PC-9 (cell line): ENCODE data around the gene NIPA2. TPM values are rescaled to one million over a fixed set of nuclear protein-coding genes. Genes with fewer than 3 reads are reported as not detected.

Experiments
- BruUV-seq: library from RNA; stranded (reverse); fragments of 400-500 nt; replicated peaks from 2 replicates; lab custom pipeline; 2021; lab: Mats Ljungman, UMichigan
- CTCF ChIA-PET: fragments of 300-600 bp; sonication (Branson Sonifier 250); formaldehyde crosslinking; loops from one replicate; lab custom pipeline; 2022; ENCODE audit warnings: antibody characterized with exemption; lab: Charles Lee
- POLR2A ChIA-PET: fragments of 300-600 bp; sonication (Branson Sonifier 250); formaldehyde crosslinking; loops from one replicate; lab custom pipeline; 2022; ENCODE audit warnings: antibody characterized with exemption; ENCODE audit not compliant: unreplicated experiment; lab: Charles Lee
- DNase-seq, 2 experiments: peaks; one replicate each; pipeline versions ENCODE4 v3.0.0 to v3.0.0-alpha.2; 2015 to 2022; ENCODE audit warnings: mixed read lengths in 1 of 2
- H2AFZ ChIP-seq: fragments of 200-600 bp; sonication (generic); 2 replicates; pipeline ENCODE4 v1.8.1; 2017; ENCODE audit warnings: antibody characterized with exemption
- H3F3A ChIP-seq: fragments of 200-600 bp; sonication (generic); 2 replicates; pipeline ENCODE4 v1.8.1; 2017; ENCODE audit warnings: antibody characterized with exemption, mild to moderate bottlenecking, low read depth; ENCODE audit not compliant: insufficient read depth
- H3K27ac ChIP-seq: fragments of 200-600 bp; sonication (generic); 2 replicates; pipeline ENCODE4 v1.6.1; 2016; ENCODE audit warnings: mixed run types
- H3K27me3 ChIP-seq: fragments of 200-600 bp; sonication (generic); 2 replicates; pipeline ENCODE4 v1.6.1; 2016; ENCODE audit warnings: low read depth, mixed run types; ENCODE audit not compliant: insufficient read depth
- H3K36me3 ChIP-seq: fragments of 200-600 bp; sonication (generic); 2 replicates; pipeline ENCODE4 v1.6.1; 2016; ENCODE audit warnings: low read depth, mixed run types
- H3K4me1 ChIP-seq: fragments of 200-600 bp; sonication (generic); replicated peaks from 2 replicates; pipeline ENCODE4 v1.6.1; 2016; ENCODE audit warnings: mixed run types; ENCODE audit not compliant: insufficient read depth
- H3K4me2 ChIP-seq: fragments of 200-600 bp; sonication (generic); 2 replicates; pipeline ENCODE4 v1.6.1; 2017; ENCODE audit warnings: mixed run types
- H3K4me3 ChIP-seq: fragments of 200-600 bp; sonication (generic); 2 replicates; pipeline ENCODE4 v1.6.1; 2016; ENCODE audit warnings: mixed run types
- H3K79me2 ChIP-seq: fragments of 200-600 bp; sonication (generic); 2 replicates; pipeline ENCODE4 v1.6.1; 2017; ENCODE audit warnings: low read depth, mixed run types
- H3K9me2 ChIP-seq: fragments of 200-600 bp; sonication (generic); 2 replicates; pipeline ENCODE4 v1.8.1; 2017; ENCODE audit warnings: mild to moderate bottlenecking; ENCODE audit not compliant: insufficient read depth
- H3K9me3 ChIP-seq: fragments of 200-600 bp; sonication (generic); 2 replicates; pipeline ENCODE4 v1.8.1; 2016; ENCODE audit warnings: low read depth; ENCODE audit not compliant: insufficient read depth
- H4K20me1 ChIP-seq: fragments of 200-600 bp; sonication (generic); 2 replicates; pipeline ENCODE4 v1.8.1; 2017; ENCODE audit not compliant: insufficient read depth
- EZH2 ChIP-seq: fragments of 200-600 bp; sonication (generic); IDR thresholded peaks from 2 replicates; pipeline ENCODE4 v1.8.0; 2017; ENCODE audit warnings: antibody characterized with exemption, low read depth
- intact Hi-C: fragments of 100-400 bp; cut with micrococcal nuclease; formaldehyde crosslinking; loops from one replicate; pipeline ENCODE4 v1.10.0; 2022; ENCODE audit not compliant: unreplicated experiment
- total RNA-seq: library from RNA; stranded (reverse); gene quantifications from 2 replicates; pipeline ENCODE4 v1.2.3, GENCODE V29; 2021
- TF ChIP-seq, protein P1 (sequence below): fragments of 200-600 bp; sonication (generic); conservative IDR thresholded peaks from 2 replicates; pipeline ENCODE4 v1.6.1; 2017; ENCODE audit warnings: mixed run types, antibody characterized with exemption, mild to moderate bottlenecking, moderate library complexity

NIPA2 gene
- total RNA-seq, 1 experiment from 2014 or later, result 65.6 TPM

DNA sequence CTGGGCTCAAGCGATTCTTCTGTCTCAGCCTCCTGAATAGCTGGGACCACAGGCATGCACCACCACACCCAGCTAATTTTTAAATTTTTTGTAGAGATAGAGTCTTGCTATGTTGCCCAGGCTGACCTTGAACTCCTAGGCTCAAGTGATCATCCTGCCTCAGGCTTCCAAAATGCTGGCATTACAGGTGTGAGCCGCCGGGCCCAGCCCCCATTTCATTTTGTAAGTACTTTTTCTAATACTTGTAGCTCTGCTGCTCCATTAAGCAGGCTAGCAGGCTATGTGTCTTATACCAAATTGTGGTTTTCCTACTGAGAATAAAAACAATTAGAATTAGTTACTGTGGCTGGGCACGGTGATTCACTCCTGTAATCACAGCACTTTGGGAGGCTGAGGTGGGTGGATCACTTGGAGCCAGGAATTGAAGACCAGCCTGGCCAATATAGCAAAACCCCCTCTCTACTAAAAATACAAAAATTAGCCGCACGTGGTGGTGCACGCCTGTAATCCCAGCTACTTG, 29.6 kb upstream of the NIPA2 start:
- H4K20me1 ChIP-seq, result no peaks in the 10 kb centered on the region
- ChIA-PET CTCF (no interaction called here), POLR2A (no interaction called here)
- H3K4me2 ChIP-seq, result no peak overlapping the region
- no peaks in the 10 kb centered on the region for H3F3A ChIP-seq
- TF ChIP-seq, protein P1, sequence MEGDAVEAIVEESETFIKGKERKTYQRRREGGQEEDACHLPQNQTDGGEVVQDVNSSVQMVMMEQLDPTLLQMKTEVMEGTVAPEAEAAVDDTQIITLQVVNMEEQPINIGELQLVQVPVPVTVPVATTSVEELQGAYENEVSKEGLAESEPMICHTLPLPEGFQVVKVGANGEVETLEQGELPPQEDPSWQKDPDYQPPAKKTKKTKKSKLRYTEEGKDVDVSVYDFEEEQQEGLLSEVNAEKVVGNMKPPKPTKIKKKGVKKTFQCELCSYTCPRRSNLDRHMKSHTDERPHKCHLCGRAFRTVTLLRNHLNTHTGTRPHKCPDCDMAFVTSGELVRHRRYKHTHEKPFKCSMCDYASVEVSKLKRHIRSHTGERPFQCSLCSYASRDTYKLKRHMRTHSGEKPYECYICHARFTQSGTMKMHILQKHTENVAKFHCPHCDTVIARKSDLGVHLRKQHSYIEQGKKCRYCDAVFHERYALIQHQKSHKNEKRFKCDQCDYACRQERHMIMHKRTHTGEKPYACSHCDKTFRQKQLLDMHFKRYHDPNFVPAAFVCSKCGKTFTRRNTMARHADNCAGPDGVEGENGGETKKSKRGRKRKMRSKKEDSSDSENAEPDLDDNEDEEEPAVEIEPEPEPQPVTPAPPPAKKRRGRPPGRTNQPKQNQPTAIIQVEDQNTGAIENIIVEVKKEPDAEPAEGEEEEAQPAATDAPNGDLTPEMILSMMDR, result no peak
- no peak for TF ChIP-seq EZH2
- no peaks in the 10 kb centered on the region for H3K36me3 ChIP-seq
- H3K4me3 ChIP-seq, result no peak overlapping the region
- H3K27me3 ChIP-seq, result no peaks in the 10 kb centered on the region
- intact Hi-C loops, result no loop called here
- H3K9me3 ChIP-seq, result no peaks in the 10 kb centered on the region
- no peaks in the 10 kb centered on the region for H3K9me2 ChIP-seq
- H3K27ac ChIP-seq, result no peak overlapping the region
- H2AFZ ChIP-seq, result no peak overlapping the region
- H3K79me2 ChIP-seq, result no peaks in the 10 kb centered on the region
- H3K4me1 ChIP-seq, result no peaks in the 10 kb centered on the region
- no TSS peak for BruUV-seq
- no peak for DNase-seq

DNA sequence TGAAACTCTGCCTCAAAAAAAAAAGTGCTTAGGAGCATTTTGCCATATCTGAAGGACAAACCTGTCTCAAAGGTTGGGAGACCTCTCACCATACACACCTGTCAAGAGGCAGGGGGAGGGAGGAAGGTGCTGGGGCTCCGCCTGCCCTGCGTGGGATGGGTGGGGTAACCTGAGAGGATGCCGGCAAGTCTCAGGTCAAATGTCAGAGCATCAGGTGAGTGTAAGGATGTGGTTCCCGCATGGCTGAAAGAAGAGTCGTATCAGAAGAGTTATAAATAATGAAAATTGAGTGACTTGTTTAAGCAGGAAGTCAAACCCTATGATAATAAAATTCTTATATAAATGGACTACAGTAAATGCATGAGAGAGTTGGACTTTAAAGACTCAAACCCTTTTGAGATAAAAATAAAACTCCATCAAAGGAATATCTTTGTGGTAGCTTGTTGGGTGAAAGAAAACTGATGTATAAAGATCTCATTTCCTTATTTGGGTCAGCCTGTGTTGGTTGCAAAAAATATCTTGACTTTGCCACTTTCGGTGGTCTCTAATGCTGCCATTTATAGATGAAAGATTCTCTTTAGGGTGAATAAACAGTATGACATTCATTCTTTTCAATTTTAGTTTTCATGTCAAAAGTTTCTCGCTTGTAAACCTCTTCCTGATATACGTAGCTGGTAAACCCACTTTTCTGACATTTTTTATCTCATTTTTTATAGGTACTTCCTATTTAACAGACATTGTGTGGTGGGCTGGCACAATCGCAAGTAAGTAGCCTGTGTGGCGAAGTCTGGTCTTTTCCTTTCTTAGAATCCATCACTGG, 28.2 kb upstream of the NIPA2 start:
- H2AFZ ChIP-seq, result no peak overlapping the region
- ChIA-PET CTCF (no interaction called here), POLR2A (no interaction called here)
- H3K27ac ChIP-seq, result no peak overlapping the region
- intact Hi-C loops, result no loop called here
- no TSS peak for BruUV-seq
- DNase-seq, result no peak
- H3F3A ChIP-seq, result no peaks in the 10 kb centered on the region
- H3K4me3 ChIP-seq, result no peak overlapping the region
- no peaks in the 10 kb centered on the region for H3K4me1 ChIP-seq
- no peaks in the 10 kb centered on the region for H3K27me3 ChIP-seq
- no peak for TF ChIP-seq EZH2
- TF ChIP-seq, protein P1, result no peak
- H3K79me2 ChIP-seq, result no peaks in the 10 kb centered on the region
- no peak overlapping the region for H3K4me2 ChIP-seq
- H3K36me3 ChIP-seq, result no peaks in the 10 kb centered on the region
- H3K9me2 ChIP-seq, result no peaks in the 10 kb centered on the region
- no peaks in the 10 kb centered on the region for H3K9me3 ChIP-seq
- H4K20me1 ChIP-seq, result no peaks in the 10 kb centered on the region

DNA sequence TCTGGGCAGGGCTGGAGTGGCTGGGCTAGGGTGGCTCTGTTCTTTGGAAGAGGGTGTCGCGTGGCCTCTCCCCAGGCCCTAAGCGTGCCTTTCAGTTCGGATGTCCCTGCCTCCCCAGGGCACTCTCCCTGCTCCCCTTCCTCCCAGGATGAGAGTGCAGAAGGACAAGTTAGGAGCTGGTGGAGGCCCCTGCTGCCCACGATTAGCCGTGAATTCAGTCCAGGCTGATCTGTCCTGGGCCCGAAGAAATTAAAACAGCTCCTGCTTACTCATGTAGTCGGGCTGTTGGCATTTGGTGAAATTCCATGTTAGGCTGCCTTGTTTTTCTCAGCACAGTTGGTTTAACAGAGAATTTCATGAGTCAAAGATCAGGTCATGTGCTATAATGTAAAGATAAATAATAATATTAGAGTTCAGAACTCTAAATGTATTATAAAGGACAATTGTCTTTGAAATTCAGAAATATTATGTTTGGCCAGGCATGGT, 27.6 kb upstream of the NIPA2 start:
- Histone ChIP-seq H3K4me2 (no peak overlapping the region), H3K4me3 (no peak overlapping the region), H3K27me3 (no peaks in the 10 kb centered on the region), H2AFZ (no peak overlapping the region), H3K9me2 (no peaks in the 10 kb centered on the region), H3F3A (no peaks in the 10 kb centered on the region), H3K79me2 (no peaks in the 10 kb centered on the region), H4K20me1 (no peaks in the 10 kb centered on the region), H3K27ac (no peak overlapping the region), H3K4me1 (no peaks in the 10 kb centered on the region), H3K9me3 (no peaks in the 10 kb centered on the region), H3K36me3 (no peaks in the 10 kb centered on the region)
- CTCF ChIA-PET, result no interaction called here
- intact Hi-C loops, result no loop called here
- TF ChIP-seq, protein P1, result no peak
- no peak for TF ChIP-seq EZH2
- no peak for DNase-seq
- BruUV-seq, result no TSS peak
- POLR2A ChIA-PET, result interaction anchor here (0.6 kb wide), 1 partner anchor 84 kb away, joined by 7 read pairs; no protein-coding TSS in a partner anchor
